ENCODE data around the gene SEMA3D.

SEMA3D gene

GRCh38 chr7:85186521-85187241, at the start of gene SEMA3D:
SEMA3D (minus strand) TSS chr7:85187056; CDS start chr7:85121891, 65,165 bp downstream.
- DNase-seq: peak; percentile 87

DNA sequence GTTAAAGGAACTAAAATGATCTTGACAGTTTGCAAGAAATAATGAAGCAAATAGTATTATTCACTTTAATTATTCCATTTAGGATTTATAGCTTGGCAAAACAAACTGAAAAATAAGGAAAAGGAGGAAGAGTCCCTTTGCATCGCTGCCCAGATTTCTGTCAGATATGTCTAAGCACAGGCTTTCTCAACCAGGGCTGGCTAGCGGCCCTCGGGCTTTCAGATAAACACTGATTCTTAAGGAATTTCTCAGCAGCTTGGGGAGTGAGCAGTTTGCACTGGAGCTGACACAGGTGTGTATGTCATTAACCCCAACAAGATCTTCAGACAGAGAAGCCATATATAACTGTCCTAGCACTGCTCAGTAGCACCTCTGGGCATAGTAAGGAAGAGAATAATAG, 47.9 kb upstream of the SEMA3D start:
- DNase-seq: no peak

DNA sequence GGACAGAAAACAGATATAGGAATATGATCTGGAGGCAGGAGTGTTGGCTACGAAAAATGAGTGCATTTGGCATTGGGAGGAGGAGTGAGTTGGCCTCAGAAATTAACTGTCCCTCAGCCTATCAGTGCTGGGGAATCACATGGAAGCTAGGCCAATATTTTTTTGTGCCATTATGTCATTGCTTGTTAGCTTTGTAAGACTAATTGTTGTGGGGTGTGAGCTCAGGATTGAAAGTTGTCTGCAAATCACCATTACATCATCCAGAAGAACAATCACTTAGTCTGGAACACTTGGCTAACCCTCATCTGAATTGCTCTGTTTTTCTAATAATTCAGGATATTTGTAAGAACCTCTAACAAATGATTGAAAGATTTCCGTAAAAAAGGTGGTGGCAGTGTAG, 45.2 kb upstream of the SEMA3D start:
- DNase-seq: no peak

GRCh38 chr7:85230623-85231022, 43.8 kb upstream of the SEMA3D start:
- DNase-seq: no peak

- DNase-seq: no peak
Measured at GRCh38 chr7:85229544-85229943, 42.7 kb upstream of the SEMA3D start.

DNA sequence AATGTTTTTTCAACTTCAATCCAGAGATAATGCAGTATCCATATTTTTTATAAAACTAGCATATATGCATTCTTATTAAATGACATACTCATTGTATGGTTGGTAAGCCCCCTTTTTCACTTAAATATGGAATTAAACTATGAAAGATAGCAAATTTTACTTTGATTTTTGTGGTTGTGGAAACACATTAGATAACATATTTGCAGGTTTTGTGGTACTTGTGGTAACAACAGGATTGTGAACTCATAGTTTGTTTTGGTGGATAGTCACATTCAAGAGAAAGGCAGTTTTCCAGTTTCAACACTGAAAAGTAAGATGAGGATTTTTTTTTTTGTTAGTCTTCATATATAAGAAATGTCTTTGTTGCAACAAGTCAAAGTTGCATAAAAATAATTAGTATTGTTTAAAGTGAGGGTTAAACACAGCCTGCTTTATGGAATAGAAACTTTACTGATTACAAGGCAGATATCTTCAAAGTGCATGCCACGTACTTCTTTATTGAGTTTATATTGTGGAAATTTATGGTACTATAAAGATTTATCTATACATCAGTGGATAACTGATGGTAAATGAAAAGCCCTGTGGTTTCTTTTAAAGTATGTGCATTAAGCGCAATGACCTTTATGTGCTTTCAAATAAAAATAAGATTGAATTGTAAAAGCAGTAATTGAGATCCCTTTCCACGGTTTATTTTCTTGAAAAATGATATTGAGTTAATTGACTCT, 39.7 kb upstream of the SEMA3D start:
- no peak for DNase-seq

GRCh38 chr7:85224171-85224570, 37.3 kb upstream of the SEMA3D start:
- no peak for DNase-seq

DNA sequence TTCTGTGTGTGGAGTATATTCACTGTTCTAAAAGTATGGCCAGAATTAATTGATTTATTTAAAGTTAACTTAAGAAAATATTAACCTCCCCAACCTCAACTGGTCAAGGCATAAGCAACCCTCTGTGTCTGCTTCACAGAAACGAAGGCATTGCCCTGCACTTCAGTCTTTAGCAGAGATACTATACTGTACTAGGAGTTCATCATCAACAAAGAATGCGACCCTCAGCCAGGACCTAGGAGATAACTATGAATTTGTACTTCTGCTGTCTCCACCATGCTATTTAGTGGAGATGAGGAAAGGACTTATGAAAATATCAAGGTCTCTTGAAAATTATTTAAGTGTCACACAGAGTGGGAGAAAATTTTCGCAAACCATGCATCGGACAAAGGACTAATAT, 35.7 kb upstream of the SEMA3D start:
- DNase-seq: no peak

DNA sequence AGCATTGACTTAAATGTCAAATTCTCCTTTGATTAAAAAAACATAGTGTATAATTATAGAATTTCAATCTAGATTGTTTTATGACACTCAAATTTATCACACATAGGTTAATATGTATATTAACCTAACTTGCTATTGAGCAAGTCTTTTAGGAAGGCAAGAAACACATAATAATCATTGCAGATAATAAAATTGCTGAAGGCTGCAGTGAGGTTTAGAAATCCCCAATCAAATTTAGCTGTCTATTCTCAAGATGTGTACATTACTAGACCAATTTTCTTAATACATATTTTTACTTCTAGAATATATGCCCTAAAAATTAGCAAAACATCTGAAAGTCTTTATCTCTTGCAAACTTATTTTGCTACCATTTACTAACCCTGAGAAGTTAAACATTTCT, 34.9 kb upstream of the SEMA3D start:
- DNase-seq: no peak

DNA sequence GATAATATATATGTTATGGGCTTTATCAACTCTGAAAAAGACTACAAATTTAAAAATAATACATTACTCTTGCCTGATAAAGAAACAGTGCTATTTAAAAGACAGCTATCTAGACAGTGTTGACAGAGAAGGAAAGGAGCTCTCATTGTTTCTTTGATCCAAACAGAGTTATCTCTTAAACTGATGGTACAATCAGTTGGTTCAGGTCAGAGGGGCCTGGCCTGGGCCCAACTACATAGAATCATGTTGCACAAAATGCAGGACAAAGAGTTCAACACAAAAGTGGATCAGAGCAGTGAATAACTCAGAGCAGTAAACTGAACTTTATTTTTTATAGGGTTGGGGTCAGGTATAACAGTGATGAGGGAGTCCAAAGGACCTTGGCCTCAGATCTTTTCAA, 33.8 kb upstream of the SEMA3D start:
- no peak for DNase-seq

DNA sequence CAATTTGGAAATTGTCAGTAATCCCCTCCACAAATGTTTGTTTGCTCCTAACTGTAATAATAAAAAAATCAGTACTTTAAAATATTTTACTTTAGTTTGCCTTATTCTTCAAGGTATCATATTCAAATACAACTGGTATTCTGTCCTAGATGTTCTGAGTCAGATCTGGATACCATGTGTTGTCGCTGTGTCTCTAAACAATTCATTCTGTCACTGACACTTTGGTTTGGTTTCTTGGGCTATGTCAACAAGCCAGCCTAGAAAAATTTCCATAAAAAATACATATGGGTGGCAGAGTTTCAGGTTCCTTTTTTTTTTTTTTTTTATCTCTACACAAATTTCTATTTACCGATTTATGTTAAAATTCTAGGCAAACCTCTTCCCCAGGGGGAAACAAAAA, 33.2 kb upstream of the SEMA3D start:
- DNase-seq: no peak

DNA sequence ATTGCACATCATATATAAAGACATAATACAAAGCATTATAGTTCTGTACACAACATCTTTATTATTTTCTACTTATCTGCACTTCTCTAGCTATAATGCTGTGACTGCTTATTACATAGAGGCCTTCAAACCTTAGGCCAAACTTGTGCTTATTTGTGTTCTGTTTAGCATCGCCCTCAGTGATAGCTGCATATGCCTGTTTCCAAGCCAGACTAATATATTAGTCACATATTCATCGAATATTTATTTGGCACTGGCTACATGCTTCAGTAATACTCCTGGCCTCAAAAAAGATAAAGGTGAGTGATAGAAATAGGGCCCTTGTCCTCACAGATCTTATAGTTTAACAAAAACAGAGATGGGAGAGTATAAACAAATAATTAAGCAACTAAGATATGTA, 30.2 kb upstream of the SEMA3D start:
- no peak for DNase-seq

GRCh38 chr7:85215098-85215497, 28.2 kb upstream of the SEMA3D start:
- DNase-seq: no peak

DNA sequence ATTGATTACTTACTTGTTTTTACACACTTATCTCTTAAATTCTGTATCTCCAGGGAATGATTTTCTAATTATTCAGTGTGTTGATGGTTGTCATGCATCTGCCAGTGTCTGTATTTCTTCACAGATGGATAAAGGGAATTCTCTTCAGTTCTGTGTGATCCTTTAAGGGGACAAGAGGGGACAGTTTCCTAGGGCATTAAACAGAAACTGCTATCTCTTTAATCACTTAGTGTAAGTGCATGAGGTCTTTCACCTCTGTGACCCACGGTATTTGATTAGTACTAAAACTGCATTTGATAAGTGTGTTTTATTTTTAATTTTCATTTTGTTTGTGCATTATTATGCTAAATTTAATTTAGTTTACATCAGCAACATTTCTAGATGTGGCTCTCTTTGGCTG, 26.6 kb upstream of the SEMA3D start:
- DNase-seq: no peak

- no peak for DNase-seq
Measured at GRCh38 chr7:85205754-85206153, 18.9 kb upstream of the SEMA3D start.

GRCh38 chr7:85204496-85204895, 17.6 kb upstream of the SEMA3D start:
- DNase-seq: no peak

DNA sequence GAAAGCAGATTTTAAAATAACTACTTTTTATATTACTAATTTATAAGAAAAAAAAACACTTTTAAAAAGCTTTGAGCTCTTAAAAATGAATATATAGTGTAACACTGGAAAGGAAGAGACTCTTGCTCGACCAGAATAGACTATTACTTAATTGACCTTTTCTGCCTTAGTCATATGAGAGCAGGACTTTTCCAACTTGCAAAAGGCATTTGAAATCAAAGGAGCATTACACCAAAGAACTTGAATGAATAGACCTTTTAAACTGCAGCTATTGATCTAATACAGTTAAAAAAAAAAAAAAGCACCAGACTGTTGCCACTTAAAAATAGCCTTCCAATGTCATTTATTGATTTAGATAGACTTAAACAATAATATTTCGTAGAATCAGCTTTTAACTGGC, 17.2 kb upstream of the SEMA3D start:
- no peak for DNase-seq

DNA sequence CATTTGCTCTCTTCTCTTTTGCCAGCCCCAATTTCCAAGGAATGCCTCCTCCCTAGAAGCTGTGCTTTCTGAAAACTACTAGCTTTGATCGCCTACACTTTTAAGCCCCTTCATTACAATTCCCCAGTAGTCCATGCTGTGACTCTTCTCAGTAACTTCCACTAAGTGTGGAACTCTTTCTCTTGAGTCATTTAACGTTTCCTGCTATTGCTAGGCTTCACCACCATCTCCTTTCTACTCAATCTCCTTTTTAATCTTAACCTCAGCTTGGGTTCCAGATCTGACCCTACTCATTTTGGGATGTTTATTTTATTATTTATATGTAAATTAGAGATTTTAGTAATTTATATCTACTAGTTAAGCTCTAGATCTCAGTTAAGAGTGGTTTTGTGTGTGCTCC, 14.4 kb upstream of the SEMA3D start:
- no peak for DNase-seq

DNA sequence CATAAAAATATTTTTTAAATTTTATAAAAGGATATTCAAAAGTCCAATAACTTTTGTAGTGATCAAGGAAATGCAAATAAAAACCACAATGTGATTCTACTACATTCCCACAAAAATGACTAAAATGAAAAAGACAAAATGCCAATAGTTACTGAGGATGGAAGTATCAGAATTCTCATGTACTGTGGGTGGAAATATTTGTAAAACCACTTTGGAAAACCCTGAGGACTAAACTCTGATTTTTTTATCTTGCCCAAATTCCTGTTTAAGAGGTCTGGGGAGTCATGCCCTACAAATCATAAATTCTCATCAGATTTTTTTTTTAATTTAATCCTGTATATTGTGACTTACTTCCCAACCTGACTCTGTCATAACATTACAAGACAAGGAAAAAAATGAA, 9.8 kb upstream of the SEMA3D start:
- no peak for DNase-seq

- DNase-seq: peak; percentile 40
Measured at GRCh38 chr7:85191383-85191782, 4.5 kb upstream of the SEMA3D start.

DNA sequence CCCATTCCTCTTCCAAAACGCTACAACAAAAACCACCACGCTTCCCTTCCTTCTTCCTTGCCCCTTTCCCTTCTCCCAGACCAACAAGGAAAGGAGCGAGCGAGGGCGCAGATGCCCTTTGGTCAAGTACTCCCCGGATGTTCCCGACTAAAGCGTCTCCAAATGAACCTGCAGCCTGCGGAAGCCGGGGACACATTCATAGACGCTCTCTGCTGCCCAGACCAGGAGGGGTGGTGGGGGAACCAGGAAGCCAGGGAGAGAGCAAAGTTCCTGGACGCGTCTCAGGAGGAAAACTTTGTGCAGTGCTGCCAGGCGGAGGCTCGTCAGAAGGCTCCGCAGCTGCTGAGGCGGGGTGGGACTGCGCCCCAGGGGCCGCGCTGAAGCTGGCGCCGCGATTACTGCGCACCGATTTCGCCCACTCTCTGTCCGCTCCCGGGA, 754 bp downstream of the SEMA3D start:
- peak; percentile 61 for DNase-seq

GRCh38 chr7:85185424-85186082, 1.3 kb downstream of the SEMA3D start:
- DNase-seq: peak; percentile 70

DNA sequence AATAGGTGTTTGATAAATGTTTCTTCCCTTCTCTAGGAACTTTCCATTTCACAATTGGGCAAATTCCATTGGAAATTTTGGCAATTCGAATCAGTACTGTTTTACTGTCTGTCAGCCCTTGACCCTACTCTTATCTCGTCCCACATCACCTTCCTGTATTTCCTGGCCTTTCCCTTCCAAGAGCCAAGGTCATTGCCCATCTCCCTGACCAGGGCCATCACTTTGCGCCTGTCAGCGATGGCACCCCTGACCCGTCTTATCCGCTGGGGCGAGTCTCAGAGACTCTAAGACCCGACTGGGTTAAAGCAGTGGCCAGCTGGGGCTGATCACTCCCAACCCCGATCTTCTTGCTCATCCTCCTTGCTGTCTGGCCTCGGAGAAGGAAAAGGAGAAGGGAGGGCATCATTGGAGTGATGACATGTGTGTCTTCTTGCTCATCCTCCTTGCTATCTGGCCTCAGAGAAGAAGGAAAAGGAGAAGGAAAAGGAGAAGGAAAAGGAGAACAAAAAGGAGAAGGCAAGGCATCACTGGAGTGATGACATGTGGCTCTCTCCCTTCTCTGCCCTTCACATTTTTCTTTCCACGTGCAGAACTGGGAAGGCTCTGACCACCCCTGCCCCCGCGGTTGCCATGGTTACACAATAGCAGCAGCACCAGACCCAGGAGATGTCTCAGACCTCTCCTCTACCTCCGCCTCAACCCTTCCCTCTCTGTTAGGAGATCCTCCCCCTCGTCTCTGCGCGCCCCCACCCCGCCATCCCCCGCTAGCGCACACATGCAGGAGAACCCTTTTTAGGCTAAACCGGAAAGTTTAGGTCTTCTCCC, 2.0 kb downstream of the SEMA3D start:
- DNase-seq: no peak
